D721Med (cell line): ENCODE results near the gene FBXO31.

Source experiments
- DNase-seq: peaks from one replicate; pipeline ENCODE4 v3.0.0; 2011; ENCODE audit warnings: low spot score; ENCODE audit not compliant: insufficient read length
- FAIRE-seq: peaks from 2 replicates; lab custom pipeline; 2011; peaks lifted over from hg19 to GRCh38; lab: Jason Lieb, UNC
- TF ChIP-seq, protein P1 (sequence below): IDR thresholded peaks from 2 replicates; pipeline ENCODE4 v1.5.1; 2012; ENCODE audit warnings: mild to moderate bottlenecking, control low read depth; ENCODE audit not compliant: insufficient read depth; ENCODE audit errors: missing control alignments

Gene FBXO31

DNA sequence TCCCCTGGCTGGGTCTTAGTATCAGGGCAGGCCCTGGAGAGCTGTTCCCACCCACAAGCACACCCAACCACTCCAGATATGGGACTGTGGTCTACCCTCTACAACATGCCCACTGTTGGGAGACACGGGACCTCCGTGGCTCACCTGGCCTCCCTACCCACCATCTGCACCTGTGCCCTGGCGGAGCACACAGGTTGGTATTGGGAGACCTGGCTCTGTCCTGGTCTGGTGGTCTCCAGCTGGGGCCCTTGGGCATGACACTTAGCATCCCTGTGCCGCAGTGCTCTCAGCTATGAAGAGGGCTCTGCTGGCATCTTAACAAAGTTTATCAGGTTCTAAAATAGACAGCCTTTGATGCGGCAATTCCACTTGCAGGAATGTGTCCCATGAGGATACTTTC lies 72.2 kb downstream of the FBXO31 start:
- DNase-seq (no peak), FAIRE-seq (no peak)
- TF ChIP-seq, protein P1, sequence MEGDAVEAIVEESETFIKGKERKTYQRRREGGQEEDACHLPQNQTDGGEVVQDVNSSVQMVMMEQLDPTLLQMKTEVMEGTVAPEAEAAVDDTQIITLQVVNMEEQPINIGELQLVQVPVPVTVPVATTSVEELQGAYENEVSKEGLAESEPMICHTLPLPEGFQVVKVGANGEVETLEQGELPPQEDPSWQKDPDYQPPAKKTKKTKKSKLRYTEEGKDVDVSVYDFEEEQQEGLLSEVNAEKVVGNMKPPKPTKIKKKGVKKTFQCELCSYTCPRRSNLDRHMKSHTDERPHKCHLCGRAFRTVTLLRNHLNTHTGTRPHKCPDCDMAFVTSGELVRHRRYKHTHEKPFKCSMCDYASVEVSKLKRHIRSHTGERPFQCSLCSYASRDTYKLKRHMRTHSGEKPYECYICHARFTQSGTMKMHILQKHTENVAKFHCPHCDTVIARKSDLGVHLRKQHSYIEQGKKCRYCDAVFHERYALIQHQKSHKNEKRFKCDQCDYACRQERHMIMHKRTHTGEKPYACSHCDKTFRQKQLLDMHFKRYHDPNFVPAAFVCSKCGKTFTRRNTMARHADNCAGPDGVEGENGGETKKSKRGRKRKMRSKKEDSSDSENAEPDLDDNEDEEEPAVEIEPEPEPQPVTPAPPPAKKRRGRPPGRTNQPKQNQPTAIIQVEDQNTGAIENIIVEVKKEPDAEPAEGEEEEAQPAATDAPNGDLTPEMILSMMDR, result no peak

DNA sequence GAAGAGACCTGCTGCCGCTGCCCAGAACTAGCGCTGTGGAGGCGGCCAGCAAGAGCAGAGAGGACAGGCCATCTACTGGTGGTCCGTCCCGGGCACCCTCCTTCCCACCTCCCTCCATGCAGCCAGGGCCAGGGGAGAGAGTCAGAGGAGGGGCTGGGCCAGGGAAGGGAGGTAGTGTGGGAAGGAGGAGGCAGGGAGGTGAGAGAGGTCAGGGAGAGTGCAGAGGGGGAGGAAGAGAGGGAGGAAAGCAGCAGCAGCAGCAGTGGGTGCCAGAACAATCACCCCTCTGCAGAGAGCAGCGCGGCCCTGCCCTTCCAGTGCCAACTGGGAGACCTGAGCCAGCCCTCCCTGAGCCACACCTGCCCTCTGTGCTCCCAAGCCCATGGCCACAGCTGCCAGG lies 73.0 kb downstream of the FBXO31 start:
- no peak for DNase-seq
- FAIRE-seq, result no peak
- TF ChIP-seq, protein P1, result no peak

DNA sequence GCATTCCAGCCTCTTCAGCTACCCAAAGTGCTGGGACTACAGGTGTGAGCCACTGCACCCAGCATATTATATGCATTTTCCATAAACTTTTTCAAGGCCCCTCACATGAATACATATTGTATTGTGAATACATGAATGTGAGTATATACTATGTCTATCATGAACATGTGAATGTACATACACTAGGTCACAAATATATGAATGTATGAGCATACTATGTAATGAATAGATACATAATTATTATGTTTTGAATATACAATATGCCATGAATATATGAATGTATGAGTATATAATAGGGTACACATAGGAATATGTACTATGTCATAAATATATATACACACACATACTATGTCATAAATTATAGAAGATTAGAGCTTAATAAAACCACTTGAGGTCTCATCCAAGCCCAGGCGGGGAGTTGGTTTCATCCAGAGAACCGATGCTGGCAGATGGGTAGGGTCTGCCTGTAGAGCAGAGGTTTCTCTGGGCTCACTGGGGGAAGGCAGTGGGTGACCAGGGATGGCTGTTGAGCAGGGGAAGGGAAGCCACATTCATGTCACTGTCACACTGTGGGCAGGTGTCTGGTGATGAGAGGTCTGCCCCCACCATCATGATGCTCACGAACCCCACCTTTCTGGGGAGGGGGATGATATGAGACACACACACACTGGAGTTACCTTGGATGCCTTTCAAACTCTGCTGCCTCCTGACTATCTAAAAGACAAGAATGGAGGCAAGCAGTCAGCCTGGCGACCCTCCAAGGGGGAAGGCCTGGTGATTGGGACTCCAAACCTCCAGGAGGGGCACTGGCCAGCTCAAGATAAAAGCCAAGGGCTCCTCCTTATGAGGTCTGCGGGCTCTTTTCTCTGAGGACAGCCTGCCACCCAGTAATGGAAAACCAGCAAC lies 73.7 kb downstream of the FBXO31 start:
- TF ChIP-seq, protein P1, result no peak
- FAIRE-seq (no peak), DNase-seq (no peak)

DNA sequence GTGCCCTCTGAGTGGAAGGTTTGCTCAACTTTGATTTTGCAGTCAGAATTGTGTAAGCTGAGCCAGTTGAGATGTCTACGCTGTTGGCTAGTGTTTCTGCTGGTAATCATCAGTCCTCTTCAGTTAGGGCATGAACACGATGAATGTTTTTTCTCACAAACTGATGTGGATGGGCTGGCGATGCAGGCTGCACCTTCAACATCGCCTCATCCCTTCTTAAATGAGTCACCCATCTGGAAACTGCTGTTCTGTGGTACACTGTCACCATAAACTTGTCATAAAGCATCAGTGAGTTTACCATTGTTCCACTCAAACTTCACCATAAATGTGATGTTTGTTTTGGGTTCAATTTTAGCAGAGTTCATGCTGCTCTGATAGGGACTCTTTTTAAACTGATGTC lies 74.8 kb downstream of the FBXO31 start:
- DNase-seq (no peak), FAIRE-seq (no peak)
- TF ChIP-seq, protein P1, result no peak

DNA sequence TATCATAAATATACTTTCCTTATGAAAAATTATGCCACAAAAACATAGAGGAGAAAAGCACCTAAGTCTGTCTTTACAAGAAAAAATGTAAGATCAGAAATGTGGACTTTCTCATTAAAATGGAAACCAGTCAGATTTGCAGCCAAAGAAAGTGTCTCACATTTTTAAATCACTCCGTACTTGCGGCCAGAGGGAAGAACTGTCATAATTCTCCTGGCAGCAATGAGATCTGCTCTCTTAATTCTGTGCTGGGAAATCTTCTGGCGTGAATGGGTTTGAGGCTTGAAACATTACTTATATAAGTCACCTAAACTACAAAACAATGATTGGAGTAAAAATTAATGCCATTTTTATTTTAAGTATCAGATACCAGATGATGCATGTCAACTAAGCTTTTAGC lies 77.1 kb downstream of the FBXO31 start:
- no peak for FAIRE-seq
- no peak for DNase-seq
- TF ChIP-seq, protein P1, result no peak

DNA sequence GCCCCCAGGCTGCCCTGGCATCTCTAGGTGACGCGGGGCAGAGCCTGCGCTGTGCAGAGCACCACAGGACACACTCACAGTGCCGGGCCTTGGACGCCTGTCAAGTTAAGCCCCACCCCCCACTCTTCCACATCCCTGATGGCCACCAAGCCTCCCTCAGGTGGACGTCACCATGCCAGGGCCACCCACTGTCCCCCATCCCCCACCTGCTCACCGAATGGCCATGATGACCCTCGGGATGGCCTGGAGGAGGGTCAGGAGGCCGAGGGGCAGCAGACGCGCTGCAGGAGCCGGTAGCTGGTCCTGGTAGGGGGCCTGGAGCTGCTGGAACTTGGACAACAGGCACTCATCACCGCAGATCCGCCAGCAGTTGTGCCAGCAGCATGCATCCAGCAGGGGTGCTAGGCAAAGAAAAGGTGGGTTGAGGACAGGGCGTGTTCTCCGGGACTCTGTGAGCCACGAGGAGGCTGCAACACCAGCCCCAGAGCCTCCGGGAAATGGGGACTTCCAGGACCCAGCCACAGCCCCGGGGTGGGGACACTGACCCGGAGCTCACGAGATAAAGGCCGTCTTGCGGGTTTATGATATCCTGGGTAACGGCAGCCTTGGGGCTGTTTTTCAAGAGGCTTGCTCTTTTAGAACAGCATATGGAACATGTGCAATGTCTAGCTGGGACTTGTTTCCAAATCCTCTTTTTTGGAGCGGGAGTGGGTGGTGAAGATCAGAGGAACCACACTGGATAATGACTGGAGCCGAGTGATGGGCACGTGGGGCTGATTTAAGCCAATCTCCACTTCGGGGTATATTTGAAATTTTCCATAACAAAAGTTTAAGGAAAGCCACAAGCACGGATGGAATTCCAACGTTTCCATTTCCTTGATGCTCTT lies 77.8 kb downstream of the FBXO31 start:
- no peak for FAIRE-seq
- TF ChIP-seq, protein P1, result no peak
- DNase-seq, result no peak
